Measurements from ENCODE around the gene RAPH1. TPM values are rescaled to one million over a fixed set of nuclear protein-coding genes. Genes with fewer than 3 reads are reported as not detected.

Gene RAPH1
- total and polyA plus RNA-seq, 9 of the 15 experiments (the other 6 are each of a cell fraction or from before 2014, with no cell fraction given), result 0.07 to 0.71 (median 0.27) TPM

GRCh38 chr2:203490391-203490790 is 44.7 kb downstream of the RAPH1 start (continued):
- TF ChIP-seq HIVEP1 (CRISPR knock-in tag; IDR thresholded peaks at IDR 0.05) (no peak), CTBP1 (IDR thresholded peaks at IDR 0.05; ENCODE audit: borderline replicate concordance) (no peak), ZNF76 (CRISPR knock-in tag; IDR thresholded peaks at IDR 0.05; ENCODE audit: borderline replicate concordance) (no peak), ZNF316 (IDR thresholded peaks at IDR 0.05) (no peak)

- intact Hi-C loops (cut with micrococcal nuclease), result no loop called here
- Histone ChIP-seq H3K79me2 (ENCODE audit: control insufficient read depth, insufficient read depth, low read length) (no peaks in the 10 kb centered on the region), H4K20me1 (replicated peaks; ENCODE audit: control insufficient read depth, insufficient read depth, low read length) (no peaks in the 10 kb centered on the region), H3K4me2 (ENCODE audit: insufficient read depth, low read length) (no peak overlapping the region), H3K27ac (ENCODE audit: extremely low read depth, low read depth, low read length) (no peak overlapping the region), H3K9me1 (ENCODE audit: control insufficient read depth, insufficient read depth, low read length) (no peaks in the 10 kb centered on the region), H3K4me1 (replicated peaks in 1 of 2; ENCODE audit: control insufficient read depth in 2 of 2, insufficient read depth in 2 of 2, low read length in 2 of 2) (no peaks in the 10 kb centered on the region), H3K9ac (ENCODE audit: insufficient read depth in 1 of 2, low read depth in 2 of 2, low read length in 2 of 2) (no peak overlapping the region), H3K9me3 (replicated peaks; ENCODE audit: control insufficient read depth, insufficient read depth, low read depth, low read length) (no peaks in the 10 kb centered on the region), H3K27me3 (ENCODE audit: control insufficient read depth in 2 of 2, insufficient read depth in 2 of 2, low read length in 2 of 2) (no peaks in the 10 kb centered on the region; a peak in 1 of 5 replicates), H2AFZ (ENCODE audit: low read depth, low read length) (no peak overlapping the region), H3K4me3 (no peak overlapping the region), H3K36me3 (ENCODE audit: control insufficient read depth, insufficient read depth, low read length) (no peaks in the 10 kb centered on the region)
- ChIA-PET CTCF (ENCODE audit: low intra/inter-chr PET ratio) (no interaction called here), POLR2A (no interaction called here)
- in situ Hi-C loops (cut with MboI), result no loop called here
- no TSS peak for BruUV-seq (replicated peaks)
- no peak for DNase-seq (ENCODE audit: extremely low read depth in 1 of 4, low spot score in 3 of 4)
- TF ChIP-seq PHF8 (IDR thresholded peaks at IDR 0.05; ENCODE audit: borderline replicate concordance, low read length) (no peak), PYGO2 (tag; IDR thresholded peaks at IDR 0.05) (no peak), NR2C2 (CRISPR knock-in tag; IDR thresholded peaks at IDR 0.05) (no peak), NR2C2 (tag; IDR thresholded peaks at IDR 0.05) (no peak), ZKSCAN3 (CRISPR knock-in tag; IDR thresholded peaks at IDR 0.05) (no peak), ZNF347 (CRISPR knock-in tag; IDR thresholded peaks at IDR 0.05; ENCODE audit: low read depth) (no peak), MLLT1 (IDR thresholded peaks at IDR 0.05) (no peak), JUN (IDR thresholded peaks at IDR 0.05; ENCODE audit: borderline replicate concordance, low read depth, low read length) (no peak), JUN (CRISPR knock-in tag; IDR thresholded peaks at IDR 0.05; ENCODE audit: borderline replicate concordance) (no peak), TAL1 (IDR thresholded peaks at IDR 0.05) (no peak), ZKSCAN8 (CRISPR knock-in tag; IDR thresholded peaks at IDR 0.05) (no peak), SMAD1 (IDR thresholded peaks at IDR 0.05; ENCODE audit: low read depth, low read length, partially characterized antibody) (no peak), NR1H2 (CRISPR knock-in tag; IDR thresholded peaks at IDR 0.05) (no peak), TCF15 (CRISPR knock-in tag; IDR thresholded peaks at IDR 0.05) (no peak), THRB (CRISPR knock-in tag; conservative IDR thresholded peaks at IDR 0.05) (no peak), NCOR1 (IDR thresholded peaks at IDR 0.05) (no peak)
- no peak for FAIRE-seq
- no peak for ATAC-seq
- 23% methylated on average over 6 of the region's 6 CpGs for WGBS (ENCODE audit: insufficient coverage, low coverage, missing lambda C conversion rate)
Measured at GRCh38 chr2:203489531-203489930, 45.6 kb downstream of the RAPH1 start.

All from K562 (cell line).